GM23248 (cell line): ENCODE measurements around the gene TLK1. TPM values are rescaled to one million over a fixed set of nuclear protein-coding genes. Genes with fewer than 3 reads are reported as not detected.

Experiments
- DNase-seq: peaks from one replicate; pipeline ENCODE4 v3.0.0-alpha.2; 2015
- H2AFZ ChIP-seq: fragments of 200-600 bp; sonication (generic); 2 replicates; pipeline ENCODE4 v1.6.1; 2016; ENCODE audit warnings: antibody characterized with exemption
- H3F3A ChIP-seq: fragments of 200-600 bp; sonication (generic); 2 replicates; pipeline ENCODE4 v1.6.1; 2016; ENCODE audit warnings: mild to moderate bottlenecking, antibody characterized with exemption, mixed run types; ENCODE audit not compliant: insufficient read depth
- H3K27ac ChIP-seq: fragments of 200-600 bp; sonication (generic); 2 replicates; pipeline ENCODE4 v1.5.1; 2016; ENCODE audit warnings: mild to moderate bottlenecking
- H3K27me3 ChIP-seq: fragments of 200-600 bp; sonication (generic); replicated peaks from 2 replicates; pipeline ENCODE4 v1.6.1; 2016; ENCODE audit warnings: mild to moderate bottlenecking; ENCODE audit not compliant: insufficient read depth
- H3K36me3 ChIP-seq: fragments of 200-600 bp; sonication (generic); 2 replicates; pipeline ENCODE4 v1.6.1; 2016; ENCODE audit warnings: low read depth, mild to moderate bottlenecking
- H3K4me1 ChIP-seq: fragments of 200-600 bp; sonication (generic); 2 replicates; pipeline ENCODE4 v1.6.1; 2016; ENCODE audit warnings: mild to moderate bottlenecking; ENCODE audit not compliant: insufficient read depth
- H3K4me2 ChIP-seq: fragments of 200-600 bp; sonication (generic); one replicate; pipeline ENCODE4 v1.6.1; 2016; ENCODE audit warnings: mild to moderate bottlenecking; ENCODE audit not compliant: unreplicated experiment
- H3K4me3 ChIP-seq: fragments of 200-600 bp; sonication (generic); 2 replicates; pipeline ENCODE4 v1.5.1; 2016; ENCODE audit warnings: mild to moderate bottlenecking
- H3K79me2 ChIP-seq: fragments of 200-600 bp; sonication (generic); 2 replicates; pipeline ENCODE4 v1.6.1; 2016; ENCODE audit warnings: mild to moderate bottlenecking; ENCODE audit not compliant: insufficient read depth
- H3K9ac ChIP-seq: fragments of 200-600 bp; sonication (generic); 2 replicates; pipeline ENCODE4 v1.6.1; 2016; ENCODE audit warnings: mild to moderate bottlenecking
- H3K9me2 ChIP-seq: fragments of 200-600 bp; sonication (generic); 2 replicates; pipeline ENCODE4 v1.6.1; 2016; ENCODE audit warnings: mixed run types, mild to moderate bottlenecking, moderate library complexity; ENCODE audit not compliant: insufficient read depth
- H3K9me3 ChIP-seq: fragments of 200-600 bp; sonication (generic); one replicate; pipeline ENCODE4 v1.6.1; 2017; ENCODE audit warnings: low read depth
- H4K20me1 ChIP-seq: fragments of 200-600 bp; sonication (generic); 2 replicates; pipeline ENCODE4 v1.6.0; 2016; ENCODE audit not compliant: insufficient read depth
- EZH2 ChIP-seq: fragments of 200-600 bp; sonication (generic); IDR thresholded peaks from 2 replicates; pipeline ENCODE4 v1.6.1; 2018; ENCODE audit warnings: antibody characterized with exemption, mild to moderate bottlenecking; ENCODE audit not compliant: insufficient read depth, poor library complexity, severe bottlenecking
- EZH2phosphoT487 ChIP-seq: fragments of 200-600 bp; sonication (generic); IDR thresholded peaks from 2 replicates; pipeline ENCODE4 v1.6.1; 2018; ENCODE audit warnings: antibody characterized with exemption, moderate library complexity, mild to moderate bottlenecking, low read depth; ENCODE audit not compliant: insufficient read depth
- WGBS, 2 experiments: methylation state at CpG; one replicate each; pipeline ENCODE4 v1.1.6; 2015 to 2017; ENCODE audit warnings: low lambda C conversion rate in 2 of 2, low coverage in 1 of 2; ENCODE audit errors: missing lambda C conversion rate in 2 of 2; 5-methylcytosine and 5-hydroxymethylcytosine counted together
- in situ Hi-C: fragments of 300-500 bp; cut with MboI; formaldehyde crosslinking; loops from 2 replicates; pipeline ENCODE4 v1.15.0; 2020
- polyA plus RNA-seq: library from polyadenylated mRNA; unstranded; fragments of >200 nt; fragmentation: Nextera tagmentation; extraction: Ambion mirVana; gene quantifications from 2 replicates; pipeline ENCODE4 v1.2.1, GENCODE V29; 2016
- total RNA-seq: library from RNA; depleted of rRNA; stranded (reverse); fragments of >200 nt; shearing (Covaris generic); gene quantifications from 2 replicates; pipeline ENCODE4 v1.2.3, GENCODE V29; 2014

Gene TLK1
- total and polyA plus RNA-seq, 2 experiments from 2014 or later: 9.6 to 25.6 TPM

DNA sequence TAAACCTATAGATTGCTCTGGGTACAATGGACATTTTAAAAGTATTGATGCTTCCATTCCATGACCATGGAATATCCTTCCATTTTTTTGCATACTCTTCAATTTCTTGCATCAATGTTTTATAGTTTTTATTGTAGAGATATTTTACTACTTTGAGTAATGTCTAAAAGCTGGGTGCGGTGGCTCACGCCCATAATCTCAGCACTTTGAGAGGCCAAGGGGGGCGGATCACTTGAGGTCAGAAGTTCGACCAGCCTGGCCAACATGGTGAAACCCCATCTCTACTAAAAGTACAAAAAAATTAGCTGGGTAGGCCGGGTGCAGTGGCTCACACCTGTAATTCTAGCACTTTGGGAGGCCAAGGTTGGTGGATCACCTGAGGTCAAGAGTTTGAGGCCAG, 88.5 kb downstream of the TLK1 start:
- DNase-seq: no peak
- H2AFZ ChIP-seq: no peak overlapping the region
- H4K20me1 ChIP-seq: no peaks in the 10 kb centered on the region
- H3F3A ChIP-seq: no peaks in the 10 kb centered on the region
- peaks cover 5% of the 10 kb centered on the region; the same call in 1 of the 2 replicates for H3K36me3 ChIP-seq
- H3K9me2 ChIP-seq: no peaks in the 10 kb centered on the region
- H3K4me2 ChIP-seq: no peak overlapping the region
- in situ Hi-C loops: no loop called here
- 95 to 99% methylated on average over 5 of the region's 5 CpGs for WGBS, 2 experiments
- no peaks in the 10 kb centered on the region for H3K9me3 ChIP-seq
- no peak overlapping the region for H3K27ac ChIP-seq
- no peaks in the 10 kb centered on the region for H3K4me1 ChIP-seq
- TF ChIP-seq EZH2phosphoT487 (no peak), EZH2 (no peak)
- H3K9ac ChIP-seq: no peak overlapping the region
- H3K4me3 ChIP-seq: no peak overlapping the region
- no peaks in the 10 kb centered on the region for H3K27me3 ChIP-seq
- peaks cover 62% of the 10 kb centered on the region for H3K79me2 ChIP-seq

DNA sequence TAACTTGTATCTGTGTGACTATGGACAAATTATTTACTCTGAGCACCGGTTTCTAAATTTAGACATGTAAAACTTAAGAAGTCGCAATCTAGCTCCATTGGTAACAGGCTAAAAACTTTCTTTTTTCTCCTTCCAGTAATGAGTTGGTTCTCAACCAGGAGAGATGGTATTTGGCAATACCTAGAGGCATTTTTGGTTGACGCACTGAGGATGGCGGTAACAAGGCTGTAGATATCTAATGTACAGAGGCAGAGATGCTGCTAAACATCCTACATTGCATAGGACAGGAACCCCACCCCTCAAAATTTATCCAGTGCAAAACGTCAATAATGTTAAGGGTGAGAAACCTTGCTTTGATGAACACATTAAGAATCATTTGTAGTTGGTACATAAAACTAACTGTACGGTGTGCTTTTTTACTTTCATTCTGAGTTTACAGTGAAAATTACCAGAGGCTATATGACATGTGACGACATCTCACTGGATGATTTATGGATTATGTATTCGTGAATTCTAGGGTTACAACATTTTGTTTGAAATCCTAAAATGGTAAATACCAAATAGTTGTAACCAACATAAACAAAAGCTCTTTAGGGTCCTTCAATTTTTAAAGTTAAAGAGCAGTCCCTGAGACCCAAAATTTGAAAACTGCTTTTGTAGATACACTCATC, 91.3 kb downstream of the TLK1 start:
- WGBS, 2 experiments: 91 to 93% methylated on average over 8 of the region's 8 CpGs
- no peak overlapping the region for H3K9ac ChIP-seq
- no peaks in the 10 kb centered on the region for H3K9me3 ChIP-seq
- no peaks in the 10 kb centered on the region for H3K27me3 ChIP-seq
- no peak overlapping the region for H3K27ac ChIP-seq
- peaks cover 6% of the 10 kb centered on the region for H3K4me1 ChIP-seq
- no peak for DNase-seq
- H3K79me2 ChIP-seq: peaks cover 68% of the 10 kb centered on the region
- H3K9me2 ChIP-seq: no peaks in the 10 kb centered on the region
- H3F3A ChIP-seq: no peaks in the 10 kb centered on the region
- H3K4me3 ChIP-seq: no peak overlapping the region
- peaks cover 5% of the 10 kb centered on the region; the same call in 1 of the 2 replicates for H3K36me3 ChIP-seq
- H3K4me2 ChIP-seq: no peak overlapping the region
- in situ Hi-C loops: no loop called here
- no peak overlapping the region for H2AFZ ChIP-seq
- no peaks in the 10 kb centered on the region for H4K20me1 ChIP-seq
- TF ChIP-seq EZH2 (no peak), EZH2phosphoT487 (no peak)

DNA sequence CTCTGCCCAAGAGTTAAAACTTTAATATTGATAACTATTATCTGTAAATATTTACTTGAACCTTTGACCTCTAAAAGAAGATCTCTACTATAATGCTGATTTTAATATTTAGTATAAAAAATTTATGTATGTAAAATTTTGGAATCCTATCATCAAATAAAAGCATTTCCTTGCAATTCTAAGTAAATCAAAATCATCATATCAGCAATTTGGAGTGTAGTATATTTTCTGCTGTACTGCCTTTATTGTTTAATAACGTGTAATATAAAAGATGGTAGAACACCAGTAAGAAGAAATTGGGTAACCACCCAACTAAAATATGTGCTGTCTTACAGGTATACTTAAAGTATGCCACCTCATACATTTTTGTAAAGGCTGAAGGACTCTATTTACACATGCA, 94.6 kb downstream of the TLK1 start:
- no peak overlapping the region for H3K4me3 ChIP-seq
- H3K4me2 ChIP-seq: no peak overlapping the region
- H3K9me2 ChIP-seq: no peaks in the 10 kb centered on the region
- no peak overlapping the region for H2AFZ ChIP-seq
- WGBS, 2 experiments: 97 to 100% methylated on average over 1 of the region's 1 CpG
- peaks cover 8% of the 10 kb centered on the region for H3K4me1 ChIP-seq
- H4K20me1 ChIP-seq: no peaks in the 10 kb centered on the region
- in situ Hi-C loops: no loop called here
- no peaks in the 10 kb centered on the region for H3K36me3 ChIP-seq
- no peaks in the 10 kb centered on the region for H3F3A ChIP-seq
- H3K9me3 ChIP-seq: no peaks in the 10 kb centered on the region
- H3K9ac ChIP-seq: no peak overlapping the region
- no peak overlapping the region for H3K27ac ChIP-seq
- H3K79me2 ChIP-seq: peaks cover 85% of the 10 kb centered on the region
- no peak for DNase-seq
- no peaks in the 10 kb centered on the region for H3K27me3 ChIP-seq
- TF ChIP-seq EZH2phosphoT487: no peak
- TF ChIP-seq EZH2: no peak

DNA sequence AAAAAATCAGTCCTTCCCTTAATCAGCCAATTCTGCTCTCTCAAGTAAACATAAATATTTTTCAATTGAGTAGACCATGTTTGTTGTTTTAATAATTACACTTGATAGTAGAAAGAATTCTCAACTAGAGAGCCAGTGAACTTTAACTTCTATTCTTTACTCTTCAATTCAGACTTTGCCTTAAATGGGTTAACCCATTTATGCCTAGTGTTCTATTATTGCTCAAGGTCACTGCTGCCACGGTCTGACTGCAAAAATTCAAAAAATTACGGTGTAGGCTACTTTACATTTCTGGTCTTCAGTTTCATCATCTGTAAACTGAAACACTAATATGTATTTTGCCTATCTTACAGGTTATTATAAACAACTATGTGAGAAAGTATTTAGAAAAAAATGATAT, 103.1 kb downstream of the TLK1 start:
- H3K9me2 ChIP-seq: no peaks in the 10 kb centered on the region
- no peaks in the 10 kb centered on the region for H3K27me3 ChIP-seq
- peaks cover 30% of the 10 kb centered on the region for H3K79me2 ChIP-seq
- peaks cover 20% of the 10 kb centered on the region for H3K4me1 ChIP-seq
- no peaks in the 10 kb centered on the region for H4K20me1 ChIP-seq
- no peak overlapping the region for H3K27ac ChIP-seq
- H3K4me3 ChIP-seq: no peak overlapping the region
- H3K4me2 ChIP-seq: no peak overlapping the region
- H3F3A ChIP-seq: peaks cover 12% of the 10 kb centered on the region; the same call in 1 of the 2 replicates
- in situ Hi-C loops: no loop called here
- H3K36me3 ChIP-seq: peaks cover 26% of the 10 kb centered on the region
- no peaks in the 10 kb centered on the region for H3K9me3 ChIP-seq
- no peak for DNase-seq
- TF ChIP-seq EZH2phosphoT487: no peak
- TF ChIP-seq EZH2: no peak
- 95% methylated on average over 2 of the region's 2 CpGs for WGBS, 2 experiments
- no peak overlapping the region for H2AFZ ChIP-seq
- H3K9ac ChIP-seq: no peak overlapping the region

DNA sequence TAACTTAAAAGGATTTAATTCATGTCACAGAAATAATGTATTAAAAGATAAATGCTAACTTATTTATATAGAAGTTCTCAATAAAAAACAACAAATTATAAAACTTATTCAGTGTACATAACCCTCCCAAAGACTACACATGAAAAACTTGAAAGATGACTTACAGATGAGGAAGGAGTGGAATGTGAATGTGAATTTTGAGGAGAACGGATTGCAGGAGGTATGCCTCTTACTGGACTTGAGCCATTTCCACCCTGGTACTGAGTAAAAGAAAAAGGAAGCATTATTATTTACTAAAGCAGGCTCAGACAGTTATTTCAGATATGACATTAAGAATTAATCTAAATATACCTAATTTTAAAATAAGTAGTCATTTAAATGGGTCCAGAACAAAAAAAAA, 104.4 kb downstream of the TLK1 start:
- Histone ChIP-seq H3K27ac (peak overlapping the region; percentile 14; the same call in 1 of the 2 replicates), H3K36me3 (peaks cover 35% of the 10 kb centered on the region), H3K4me1 (peaks cover 20% of the 10 kb centered on the region), H2AFZ (no peak overlapping the region), H3K27me3 (no peaks in the 10 kb centered on the region), H3K9me2 (no peaks in the 10 kb centered on the region), H4K20me1 (no peaks in the 10 kb centered on the region), H3K79me2 (peaks cover 17% of the 10 kb centered on the region), H3K9me3 (no peaks in the 10 kb centered on the region), H3K4me3 (no peak overlapping the region), H3K4me2 (peak overlapping the region; percentile 7), H3K9ac (no peak overlapping the region), H3F3A (peaks cover 12% of the 10 kb centered on the region; the same call in 1 of the 2 replicates)
- peak; percentile 50 for DNase-seq
- TF ChIP-seq EZH2phosphoT487 (no peak), EZH2 (no peak)
- WGBS, 2 experiments: 21 to 35% methylated on average over 1 of the region's 1 CpG
- in situ Hi-C loops: no loop called here
